ENCODE measurements around the gene SLC45A1.

SLC45A1 gene

DNA sequence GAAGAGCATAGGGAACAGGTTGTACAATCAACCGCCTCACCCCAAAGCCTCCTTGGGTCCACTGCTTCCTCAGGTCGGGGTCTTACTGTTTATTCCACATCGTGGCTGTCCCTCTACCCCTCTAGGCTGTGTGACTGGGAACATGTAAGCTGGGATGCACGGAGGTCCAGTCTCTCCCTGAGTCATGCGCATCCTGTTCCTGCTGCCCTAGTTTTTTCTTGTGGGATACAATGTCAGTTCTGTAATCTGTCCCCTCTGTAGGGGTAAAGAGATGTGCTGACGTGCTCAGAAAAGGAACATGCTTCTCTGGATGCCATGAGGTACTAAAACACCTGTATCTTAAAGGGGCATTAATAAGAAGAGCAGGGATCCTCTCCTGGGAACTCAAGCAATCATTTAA, 66.2 kb downstream of the SLC45A1 start:
- H2AFZ ChIP-seq (ENCODE audit: low read length): no peak overlapping the region
- no peak overlapping the region for H3K4me2 ChIP-seq (ENCODE audit: low read depth, low read length, poor library complexity, severe bottlenecking)
- H3K9me3 ChIP-seq (ENCODE audit: insufficient read depth, low read depth, low read length): no peaks in the 10 kb centered on the region
- no peak overlapping the region for H3K4me3 ChIP-seq (ENCODE audit: low read length, poor library complexity, severe bottlenecking)
- H3K36me3 ChIP-seq (ENCODE audit: insufficient read depth, low read length): peaks cover 38% of the 10 kb centered on the region; the same call in 1 of the 2 replicates
- no peak overlapping the region for H3K9ac ChIP-seq (ENCODE audit: low read depth, low read length, poor library complexity, severe bottlenecking)
- no peak for TF ChIP-seq EZH2phosphoT487 (IDR thresholded peaks at IDR 0.05; ENCODE audit: borderline replicate concordance)
- TF ChIP-seq, protein P1, sequence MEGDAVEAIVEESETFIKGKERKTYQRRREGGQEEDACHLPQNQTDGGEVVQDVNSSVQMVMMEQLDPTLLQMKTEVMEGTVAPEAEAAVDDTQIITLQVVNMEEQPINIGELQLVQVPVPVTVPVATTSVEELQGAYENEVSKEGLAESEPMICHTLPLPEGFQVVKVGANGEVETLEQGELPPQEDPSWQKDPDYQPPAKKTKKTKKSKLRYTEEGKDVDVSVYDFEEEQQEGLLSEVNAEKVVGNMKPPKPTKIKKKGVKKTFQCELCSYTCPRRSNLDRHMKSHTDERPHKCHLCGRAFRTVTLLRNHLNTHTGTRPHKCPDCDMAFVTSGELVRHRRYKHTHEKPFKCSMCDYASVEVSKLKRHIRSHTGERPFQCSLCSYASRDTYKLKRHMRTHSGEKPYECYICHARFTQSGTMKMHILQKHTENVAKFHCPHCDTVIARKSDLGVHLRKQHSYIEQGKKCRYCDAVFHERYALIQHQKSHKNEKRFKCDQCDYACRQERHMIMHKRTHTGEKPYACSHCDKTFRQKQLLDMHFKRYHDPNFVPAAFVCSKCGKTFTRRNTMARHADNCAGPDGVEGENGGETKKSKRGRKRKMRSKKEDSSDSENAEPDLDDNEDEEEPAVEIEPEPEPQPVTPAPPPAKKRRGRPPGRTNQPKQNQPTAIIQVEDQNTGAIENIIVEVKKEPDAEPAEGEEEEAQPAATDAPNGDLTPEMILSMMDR (conservative IDR thresholded peaks at IDR 0.05; ENCODE audit: low read length): no peak
- H3K79me2 ChIP-seq (ENCODE audit: insufficient read depth, low read length): peaks cover 84% of the 10 kb centered on the region
- H4K20me1 ChIP-seq (ENCODE audit: insufficient read depth, low read length, poor library complexity, severe bottlenecking): peaks cover 57% of the 10 kb centered on the region
- no peaks in the 10 kb centered on the region for H3K27me3 ChIP-seq (ENCODE audit: insufficient read depth, low read length, poor library complexity, severe bottlenecking)
- H3K9me2 ChIP-seq (replicated peaks; ENCODE audit: low read depth, low read length): no peaks in the 10 kb centered on the region
- no peaks in the 10 kb centered on the region; the same call in 1 of the 2 replicates for H3F3A ChIP-seq (ENCODE audit: low read depth)
- peaks cover 24% of the 10 kb centered on the region for H3K4me1 ChIP-seq (ENCODE audit: insufficient read depth, low read length, poor library complexity, severe bottlenecking)

DNA sequence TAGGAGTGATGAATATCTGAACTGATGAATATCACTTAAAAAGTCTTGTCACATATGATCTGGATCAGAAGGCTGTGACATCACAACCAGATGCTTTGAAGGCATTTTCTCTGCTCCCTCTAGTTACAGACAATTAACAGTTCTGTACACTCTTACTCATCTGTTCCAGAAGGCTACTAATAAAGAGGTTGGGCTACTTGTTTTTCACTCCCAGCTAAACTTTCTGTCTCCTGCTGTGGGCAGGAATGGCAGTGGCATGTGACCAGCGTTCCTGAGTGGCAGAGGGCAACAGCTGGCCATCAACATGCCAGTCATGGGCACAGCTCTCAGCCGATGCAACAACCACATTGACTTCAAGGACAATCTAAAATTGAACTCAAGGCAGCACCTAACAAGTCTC, 66.7 kb downstream of the SLC45A1 start:
- no peaks in the 10 kb centered on the region for H3K27me3 ChIP-seq (ENCODE audit: insufficient read depth, low read length, poor library complexity, severe bottlenecking)
- no peak overlapping the region for H2AFZ ChIP-seq (ENCODE audit: low read length)
- H3K9ac ChIP-seq (ENCODE audit: low read depth, low read length, poor library complexity, severe bottlenecking): no peak overlapping the region
- H3K9me2 ChIP-seq (replicated peaks; ENCODE audit: low read depth, low read length): no peaks in the 10 kb centered on the region
- TF ChIP-seq, protein P1 (conservative IDR thresholded peaks at IDR 0.05; ENCODE audit: low read length): no peak
- TF ChIP-seq EZH2phosphoT487 (IDR thresholded peaks at IDR 0.05; ENCODE audit: borderline replicate concordance): no peak
- no peaks in the 10 kb centered on the region; the same call in 1 of the 2 replicates for H3F3A ChIP-seq (ENCODE audit: low read depth)
- no peaks in the 10 kb centered on the region for H3K9me3 ChIP-seq (ENCODE audit: insufficient read depth, low read depth, low read length)
- no peak overlapping the region for H3K4me3 ChIP-seq (ENCODE audit: low read length, poor library complexity, severe bottlenecking)
- H3K79me2 ChIP-seq (ENCODE audit: insufficient read depth, low read length): peaks cover 84% of the 10 kb centered on the region
- H3K4me1 ChIP-seq (ENCODE audit: insufficient read depth, low read length, poor library complexity, severe bottlenecking): peaks cover 19% of the 10 kb centered on the region
- H3K36me3 ChIP-seq (ENCODE audit: insufficient read depth, low read length): peaks cover 43% of the 10 kb centered on the region; the same call in 1 of the 2 replicates
- H4K20me1 ChIP-seq (ENCODE audit: insufficient read depth, low read length, poor library complexity, severe bottlenecking): peaks cover 57% of the 10 kb centered on the region
- no peak overlapping the region for H3K4me2 ChIP-seq (ENCODE audit: low read depth, low read length, poor library complexity, severe bottlenecking)

DNA sequence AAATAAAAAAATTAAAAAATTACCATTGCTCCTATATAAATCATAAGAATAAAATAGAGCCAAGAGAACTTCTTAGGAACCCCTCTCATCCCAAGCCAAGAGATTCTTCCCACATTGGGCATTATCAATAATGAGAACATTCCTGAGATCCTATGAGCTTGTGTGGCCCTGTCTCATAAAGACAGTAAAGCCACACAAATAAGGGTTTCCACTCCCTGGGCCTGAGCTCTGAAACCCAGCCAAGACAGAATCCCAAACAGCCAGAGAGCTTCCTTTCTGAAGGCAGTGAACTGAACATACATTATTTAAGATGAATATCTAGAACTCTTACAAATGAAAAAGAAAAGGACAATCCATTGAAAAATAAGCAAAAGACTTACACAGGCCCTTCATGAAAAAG, 68.3 kb downstream of the SLC45A1 start:
- Histone ChIP-seq H3K9ac (ENCODE audit: low read depth, low read length, poor library complexity, severe bottlenecking) (no peak overlapping the region), H3K27me3 (ENCODE audit: insufficient read depth, low read length, poor library complexity, severe bottlenecking) (no peaks in the 10 kb centered on the region), H3K36me3 (ENCODE audit: insufficient read depth, low read length) (peaks cover 37% of the 10 kb centered on the region; the same call in 1 of the 2 replicates), H3K4me2 (ENCODE audit: low read depth, low read length, poor library complexity, severe bottlenecking) (no peak overlapping the region), H3K4me1 (ENCODE audit: insufficient read depth, low read length, poor library complexity, severe bottlenecking) (peaks cover 16% of the 10 kb centered on the region), H3K4me3 (ENCODE audit: low read length, poor library complexity, severe bottlenecking) (no peak overlapping the region), H3F3A (ENCODE audit: low read depth) (no peaks in the 10 kb centered on the region; the same call in 1 of the 2 replicates), H3K9me2 (replicated peaks; ENCODE audit: low read depth, low read length) (no peaks in the 10 kb centered on the region), H4K20me1 (ENCODE audit: insufficient read depth, low read length, poor library complexity, severe bottlenecking) (peaks cover 63% of the 10 kb centered on the region), H2AFZ (ENCODE audit: low read length) (no peak overlapping the region), H3K79me2 (ENCODE audit: insufficient read depth, low read length) (peaks cover 82% of the 10 kb centered on the region), H3K9me3 (ENCODE audit: insufficient read depth, low read depth, low read length) (no peaks in the 10 kb centered on the region)
- TF ChIP-seq EZH2phosphoT487 (IDR thresholded peaks at IDR 0.05; ENCODE audit: borderline replicate concordance): no peak
- TF ChIP-seq, protein P1 (conservative IDR thresholded peaks at IDR 0.05; ENCODE audit: low read length): no peak

All from Loucy (cell line).